GM12872 (cell line): Measurements from ENCODE around the gene WIPF1.

Source experiments
- TF ChIP-seq, protein P1 (sequence below): IDR thresholded peaks from 3 replicates; pipeline ENCODE4 v1.5.1; 2011; ENCODE audit warnings: low read depth, mild to moderate bottlenecking, low read length, moderate library complexity; ENCODE audit not compliant: insufficient read depth

WIPF1 gene

DNA sequence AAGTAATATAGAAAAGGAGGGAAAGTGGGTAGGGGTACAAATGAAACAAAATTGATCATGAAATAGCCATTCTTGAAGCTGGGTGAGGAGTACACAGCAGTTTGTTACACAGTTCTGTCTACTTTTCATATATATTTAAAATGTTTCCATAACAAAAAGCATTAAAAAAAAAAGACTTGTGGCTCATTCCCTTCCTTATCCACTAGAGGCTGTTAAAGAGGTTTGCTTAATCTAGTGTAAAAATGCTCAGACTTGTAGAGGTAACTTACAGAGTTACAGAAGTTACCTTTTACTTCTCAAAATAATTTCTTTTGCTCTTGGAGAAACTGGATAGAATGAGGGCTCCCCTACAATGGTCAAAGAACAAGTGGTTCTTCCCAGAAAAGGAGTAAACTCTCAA, 8.1 kb upstream of the WIPF1 start:
- TF ChIP-seq, protein P1, sequence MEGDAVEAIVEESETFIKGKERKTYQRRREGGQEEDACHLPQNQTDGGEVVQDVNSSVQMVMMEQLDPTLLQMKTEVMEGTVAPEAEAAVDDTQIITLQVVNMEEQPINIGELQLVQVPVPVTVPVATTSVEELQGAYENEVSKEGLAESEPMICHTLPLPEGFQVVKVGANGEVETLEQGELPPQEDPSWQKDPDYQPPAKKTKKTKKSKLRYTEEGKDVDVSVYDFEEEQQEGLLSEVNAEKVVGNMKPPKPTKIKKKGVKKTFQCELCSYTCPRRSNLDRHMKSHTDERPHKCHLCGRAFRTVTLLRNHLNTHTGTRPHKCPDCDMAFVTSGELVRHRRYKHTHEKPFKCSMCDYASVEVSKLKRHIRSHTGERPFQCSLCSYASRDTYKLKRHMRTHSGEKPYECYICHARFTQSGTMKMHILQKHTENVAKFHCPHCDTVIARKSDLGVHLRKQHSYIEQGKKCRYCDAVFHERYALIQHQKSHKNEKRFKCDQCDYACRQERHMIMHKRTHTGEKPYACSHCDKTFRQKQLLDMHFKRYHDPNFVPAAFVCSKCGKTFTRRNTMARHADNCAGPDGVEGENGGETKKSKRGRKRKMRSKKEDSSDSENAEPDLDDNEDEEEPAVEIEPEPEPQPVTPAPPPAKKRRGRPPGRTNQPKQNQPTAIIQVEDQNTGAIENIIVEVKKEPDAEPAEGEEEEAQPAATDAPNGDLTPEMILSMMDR = peak; percentile 70

DNA sequence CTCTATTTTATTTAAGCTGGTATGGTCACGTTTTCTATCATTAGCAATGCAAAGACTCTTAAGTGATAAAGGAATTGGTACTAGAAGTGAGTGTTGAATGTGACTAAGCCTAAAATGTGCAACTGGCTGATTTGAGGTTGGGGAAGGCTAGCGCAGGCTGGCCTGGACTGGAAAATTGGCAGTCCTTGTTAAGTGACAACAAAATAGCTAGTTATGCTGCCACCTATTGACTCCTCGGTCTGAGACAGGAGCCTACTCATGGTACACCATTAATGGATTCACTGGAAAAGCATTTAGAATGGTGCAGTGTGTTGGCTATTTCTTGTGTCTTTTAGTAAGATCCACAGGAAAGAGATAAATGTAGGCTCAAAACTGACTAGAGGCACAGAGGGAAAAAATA, 5.7 kb upstream of the WIPF1 start:
- TF ChIP-seq, protein P1 = peak; percentile 71

DNA sequence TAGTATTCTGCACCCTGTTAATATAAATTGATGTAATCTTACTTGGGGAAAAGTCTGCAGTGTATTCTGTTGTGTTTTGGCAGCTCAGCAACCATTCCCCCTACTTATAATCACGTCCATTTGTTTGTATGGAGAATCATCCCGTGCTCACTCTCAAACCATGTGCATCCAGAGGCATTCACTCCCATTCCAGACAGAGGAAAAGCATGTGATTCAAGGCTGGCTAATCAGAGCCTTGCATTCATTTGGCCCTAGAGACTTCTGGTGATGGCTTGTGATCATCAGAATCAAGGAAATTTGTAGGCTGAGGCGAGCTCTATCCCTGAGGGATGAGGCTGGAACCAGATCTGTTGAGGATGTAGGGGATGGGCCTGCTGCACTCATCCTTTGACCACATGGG, 5.1 kb upstream of the WIPF1 start:
- TF ChIP-seq, protein P1 = no peak

DNA sequence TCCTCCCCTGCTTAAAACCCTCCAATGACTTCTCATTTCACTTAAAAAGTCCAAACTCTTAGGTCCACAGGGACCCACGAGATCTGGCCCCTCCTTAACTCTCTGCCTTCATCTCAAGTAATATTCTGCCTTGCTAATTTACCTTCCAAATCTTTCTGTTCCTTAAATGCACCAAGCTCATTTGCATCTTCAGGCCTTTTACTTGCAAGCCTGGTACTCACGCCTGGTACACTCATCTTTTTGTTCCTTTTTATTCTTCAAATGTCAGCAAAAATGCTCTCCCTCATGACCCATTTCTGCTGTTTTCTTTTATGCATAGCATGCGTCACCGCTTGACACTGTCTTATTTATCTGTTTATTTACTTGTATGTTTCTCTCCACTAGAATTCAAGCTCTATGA, 2.7 kb upstream of the WIPF1 start:
- TF ChIP-seq, protein P1 = no peak

DNA sequence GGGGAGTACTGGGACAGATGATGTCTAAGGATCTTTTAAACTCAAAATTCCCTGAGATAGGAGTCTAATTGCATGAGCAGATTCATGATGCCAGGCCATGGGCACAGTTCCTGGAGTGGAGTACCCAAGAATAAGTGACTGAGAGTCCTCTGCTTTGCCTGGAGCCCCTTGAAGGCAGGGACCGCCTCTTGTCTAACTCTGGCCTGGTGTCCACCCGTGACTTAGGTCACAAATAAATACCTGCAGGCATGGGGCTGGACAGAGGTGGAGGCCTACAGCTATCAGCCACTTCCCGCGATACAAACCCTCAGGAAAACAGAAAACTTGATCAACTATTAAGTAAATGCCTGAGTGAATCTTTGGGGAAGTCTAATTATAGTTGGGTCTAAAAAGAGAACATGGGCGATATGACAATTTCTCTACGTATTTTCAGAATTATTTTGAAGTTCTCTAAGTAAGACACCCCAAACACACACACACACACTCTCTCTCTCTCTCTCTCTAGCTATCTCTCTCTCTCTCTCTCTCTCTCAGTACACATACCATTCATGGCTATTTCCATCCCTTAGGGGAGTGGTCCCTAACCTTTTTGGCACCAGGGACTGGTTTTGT, 1.8 kb upstream of the WIPF1 start:
- TF ChIP-seq, protein P1 = no peak

DNA sequence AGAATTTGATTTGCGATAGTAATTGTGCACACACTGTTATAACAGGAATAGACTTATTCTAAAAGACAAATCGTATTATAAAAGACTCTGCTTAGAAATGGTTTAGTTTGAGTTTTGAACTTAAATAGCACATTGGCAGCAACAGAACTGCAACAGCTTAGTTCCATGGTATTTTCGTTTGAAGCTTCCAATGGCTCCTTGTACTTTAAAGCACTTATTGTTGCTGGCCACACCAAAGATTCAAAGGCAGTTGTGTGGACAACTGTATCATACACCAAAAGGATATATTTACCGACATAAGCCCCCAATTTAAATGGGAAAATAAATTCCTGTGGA, 627 bp downstream of the WIPF1 start:
- TF ChIP-seq, protein P1 = no peak

DNA sequence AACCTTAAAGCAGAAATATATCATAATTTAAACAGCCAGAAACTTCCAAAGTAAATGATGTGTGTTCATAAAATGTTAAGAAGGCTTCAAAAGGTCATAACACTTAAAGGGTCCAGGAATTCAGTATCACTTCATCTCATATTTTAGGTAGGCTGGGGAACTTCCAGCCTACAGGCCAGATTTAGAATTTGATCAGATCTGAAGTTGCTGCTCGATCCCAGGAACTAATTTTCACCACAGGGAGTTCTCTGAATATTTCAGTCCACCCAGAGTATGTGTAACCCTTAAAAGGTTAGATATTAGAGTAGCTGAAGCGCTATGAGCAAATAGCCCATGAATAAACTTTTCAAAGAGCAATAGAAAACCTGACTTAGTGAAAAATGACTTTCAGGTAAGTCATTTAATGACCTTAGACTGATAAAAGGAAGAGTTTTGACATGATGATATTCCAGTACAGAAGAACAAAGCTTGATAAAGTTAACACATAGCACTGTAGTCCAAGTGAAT, 1.7 kb downstream of the WIPF1 start:
- TF ChIP-seq, protein P1 = no peak
